HTERT RPE-1 (cell line): Measurements from ENCODE around the gene TOP1.
"Not testable (repeated sequence)": the region's sequence is repeated elsewhere in the genome, so short reads cannot be mapped to it uniquely, and the experiment has no call there.

ENCODE experiments used
- in situ Hi-C: fragments of 300-500 bp; cut with MboI; formaldehyde crosslinking; loops from 4 replicates; pipeline ENCODE4 v1.14.3; 2020; ENCODE audit warnings: low sequenced_read_pairs

TOP1 gene

DNA sequence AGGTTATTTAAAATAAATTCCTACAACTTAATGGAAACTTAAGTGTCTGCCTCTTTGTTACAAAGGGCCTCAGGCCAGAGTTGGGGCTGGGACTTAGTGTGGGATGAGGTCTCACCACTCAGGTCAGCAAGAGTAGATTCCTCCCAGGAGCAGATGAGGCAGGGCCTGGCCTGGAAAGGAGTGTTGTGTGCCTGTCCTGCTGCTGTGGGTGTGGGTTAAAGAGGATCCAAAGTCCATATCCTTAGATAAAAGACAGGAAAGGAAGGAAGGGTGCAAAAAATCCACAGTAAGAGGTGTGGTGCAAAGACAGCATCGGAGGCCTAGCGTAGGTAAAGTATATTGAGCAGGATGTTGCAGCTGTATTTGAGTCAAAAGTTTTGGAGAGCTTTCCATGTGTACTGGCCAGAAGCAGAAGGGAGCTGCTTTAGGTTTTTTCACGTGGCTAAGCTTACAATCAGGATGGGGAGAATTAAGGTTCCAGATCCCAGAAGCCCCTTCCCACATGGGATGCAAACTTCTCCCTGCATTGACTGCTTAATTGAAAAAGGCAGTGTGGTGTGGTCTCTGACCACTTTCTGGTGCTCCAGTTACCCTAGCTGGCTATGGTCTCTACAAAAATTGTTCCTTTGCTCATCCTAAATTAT lies 96.0 kb downstream of the TOP1 start:
- in situ Hi-C loops: loop anchor here (25.0 kb wide), 1 partner anchor 137 kb away; no protein-coding TSS in a partner anchor

DNA sequence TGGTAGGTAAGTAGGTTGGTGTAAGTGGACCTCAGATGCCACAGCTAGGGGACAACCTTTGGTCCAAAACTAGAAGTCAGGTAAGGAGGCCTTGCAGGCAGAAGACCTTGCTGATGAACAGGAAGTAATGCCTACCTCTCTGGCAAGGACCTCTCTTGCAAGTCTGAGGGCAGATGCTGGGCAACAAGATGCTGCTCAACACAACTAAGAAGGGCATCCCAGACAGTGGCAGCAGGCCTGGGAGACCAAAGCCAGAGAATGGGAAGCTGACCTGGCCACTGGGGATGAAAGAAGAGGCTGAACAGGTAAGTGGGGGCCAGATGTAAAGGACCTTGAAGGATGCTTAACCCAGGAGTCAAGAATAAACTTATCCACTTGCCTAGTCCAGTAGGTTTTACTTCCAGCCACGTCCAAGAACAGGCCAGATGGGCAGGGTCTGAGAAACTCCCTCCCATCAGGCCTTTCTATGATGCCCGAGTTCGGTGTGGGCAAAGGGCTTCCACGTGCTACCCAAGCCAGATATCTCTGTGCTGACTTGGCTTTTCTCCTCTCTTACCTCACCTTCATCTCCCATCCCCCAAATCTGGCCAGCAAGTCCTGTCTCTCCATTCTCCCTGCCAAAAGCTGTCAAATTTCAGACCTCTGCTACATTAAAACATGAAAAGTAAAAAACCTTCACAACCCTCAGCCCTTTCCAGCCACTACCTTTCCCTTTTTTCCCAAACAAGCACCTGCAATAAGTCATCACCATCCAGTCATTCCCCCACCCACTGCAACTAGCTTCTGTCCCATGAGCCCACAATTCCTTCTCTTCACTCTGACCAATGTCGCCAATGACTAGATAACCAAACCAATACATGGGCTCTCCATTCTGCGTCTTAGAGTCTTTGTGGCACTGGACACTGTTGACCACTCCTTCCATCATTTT lies 97.2 kb downstream of the TOP1 start:
- in situ Hi-C loops: no loop called here

- in situ Hi-C loops: no loop called here
Measured at GRCh38 chr20:41126719-41127118, 98.1 kb downstream of the TOP1 start.

DNA sequence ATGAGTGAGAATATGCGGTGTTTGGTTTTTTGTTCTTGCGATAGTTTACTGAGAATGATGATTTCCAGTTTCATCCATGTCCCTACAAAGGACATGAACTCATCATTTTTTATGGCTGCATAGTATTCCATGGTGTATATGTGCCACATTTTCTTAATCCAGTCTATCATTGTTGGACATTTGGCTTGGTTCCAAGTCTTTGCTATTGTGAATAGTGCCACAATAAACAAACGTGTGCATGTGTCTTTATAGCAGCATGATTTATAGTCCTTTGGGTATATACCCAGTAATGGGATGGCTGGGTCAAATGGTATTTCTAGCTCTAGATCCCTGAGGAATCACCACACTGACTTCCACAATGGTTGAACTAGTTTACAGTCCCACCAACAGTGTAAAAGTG lies 99.7 kb downstream of the TOP1 start:
- in situ Hi-C loops: not testable (repeated sequence)

DNA sequence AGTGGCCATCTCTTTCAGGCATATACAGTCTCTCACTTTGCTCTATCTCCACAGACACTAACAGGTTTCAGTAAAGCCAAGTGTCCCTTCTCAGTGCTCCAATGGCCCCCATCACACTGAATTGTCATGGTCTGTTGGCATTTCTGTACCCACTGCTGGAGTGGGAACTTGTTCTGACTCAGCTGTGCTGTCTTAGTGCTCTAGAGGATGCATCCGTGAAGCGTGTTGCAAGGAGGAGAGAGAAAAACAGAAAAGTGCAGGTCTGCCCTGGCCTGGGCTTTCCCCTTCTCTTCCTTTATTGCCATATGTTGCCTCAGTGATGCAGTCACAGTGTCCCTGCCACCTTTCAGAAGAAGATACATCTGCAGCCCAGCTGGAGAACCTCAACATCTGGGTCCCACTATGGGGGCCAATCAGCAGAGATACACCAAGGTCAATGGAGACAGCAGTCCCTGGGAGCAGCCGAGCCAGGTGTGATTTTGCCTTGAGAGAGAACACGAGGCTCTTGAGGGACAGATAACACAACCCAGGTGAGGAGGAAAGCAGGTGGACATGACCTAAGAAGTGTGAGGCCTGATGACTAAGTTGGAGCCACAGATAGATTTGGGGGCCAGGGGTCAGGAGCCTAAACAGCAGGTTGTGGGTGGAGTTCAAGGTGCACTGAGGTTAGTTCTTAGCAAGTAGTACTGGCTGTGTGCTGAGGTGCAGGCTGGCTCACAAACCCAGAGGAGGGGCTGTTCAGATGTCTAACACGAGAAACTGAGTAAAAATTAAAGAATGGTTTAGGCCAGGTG lies 103.2 kb downstream of the TOP1 start:
- in situ Hi-C loops: no loop called here

DNA sequence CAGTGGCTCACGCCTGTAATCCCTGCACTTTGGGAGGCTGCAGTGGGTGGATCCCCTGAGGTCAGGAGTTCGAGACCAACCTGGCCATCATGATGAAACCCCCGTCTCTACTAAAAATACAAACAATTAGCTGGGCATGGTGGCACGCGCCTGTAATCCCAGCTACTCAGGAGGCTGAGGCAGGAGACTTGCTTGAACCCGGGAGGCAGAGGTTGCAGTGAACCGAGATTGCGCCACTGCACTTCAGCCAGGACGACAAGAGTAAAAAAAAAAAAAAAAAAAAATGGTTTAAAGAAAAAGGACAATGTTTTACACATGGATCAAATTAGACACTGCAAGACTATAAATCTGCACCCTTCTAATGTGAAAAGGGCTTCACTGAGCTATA lies 103.8 kb downstream of the TOP1 start:
- in situ Hi-C loops: not testable (repeated sequence)

DNA sequence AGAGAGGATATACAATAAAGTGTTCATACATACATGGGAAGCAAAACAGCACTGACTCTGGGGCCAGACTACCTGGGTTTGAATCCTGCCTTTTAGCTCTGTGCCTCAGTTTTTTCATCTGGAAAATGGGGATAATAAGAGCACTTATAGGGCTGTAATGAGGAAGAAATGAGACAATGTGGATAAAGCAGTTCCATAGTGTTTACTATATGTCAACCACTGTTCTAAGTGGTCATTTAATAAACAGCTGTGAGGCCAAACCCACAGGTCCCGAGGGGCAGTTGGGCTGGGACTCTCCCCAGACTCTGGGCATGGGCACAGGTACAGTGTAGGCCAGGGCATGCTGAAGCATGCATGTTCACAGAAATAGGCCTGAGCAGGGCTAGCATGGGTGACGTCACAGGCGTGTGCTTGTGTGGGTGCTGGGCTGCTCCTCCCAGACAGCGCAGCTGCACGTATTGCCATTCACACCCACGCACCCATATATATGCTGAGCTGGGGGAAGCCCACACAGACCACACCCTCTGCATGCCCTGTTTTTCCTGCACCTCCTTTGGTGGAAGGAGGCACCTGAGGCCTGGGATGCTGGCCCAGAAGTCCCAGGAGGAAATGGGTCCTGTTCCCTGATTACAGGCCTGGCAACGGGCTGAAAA lies 105.2 kb downstream of the TOP1 start:
- in situ Hi-C loops: no loop called here

DNA sequence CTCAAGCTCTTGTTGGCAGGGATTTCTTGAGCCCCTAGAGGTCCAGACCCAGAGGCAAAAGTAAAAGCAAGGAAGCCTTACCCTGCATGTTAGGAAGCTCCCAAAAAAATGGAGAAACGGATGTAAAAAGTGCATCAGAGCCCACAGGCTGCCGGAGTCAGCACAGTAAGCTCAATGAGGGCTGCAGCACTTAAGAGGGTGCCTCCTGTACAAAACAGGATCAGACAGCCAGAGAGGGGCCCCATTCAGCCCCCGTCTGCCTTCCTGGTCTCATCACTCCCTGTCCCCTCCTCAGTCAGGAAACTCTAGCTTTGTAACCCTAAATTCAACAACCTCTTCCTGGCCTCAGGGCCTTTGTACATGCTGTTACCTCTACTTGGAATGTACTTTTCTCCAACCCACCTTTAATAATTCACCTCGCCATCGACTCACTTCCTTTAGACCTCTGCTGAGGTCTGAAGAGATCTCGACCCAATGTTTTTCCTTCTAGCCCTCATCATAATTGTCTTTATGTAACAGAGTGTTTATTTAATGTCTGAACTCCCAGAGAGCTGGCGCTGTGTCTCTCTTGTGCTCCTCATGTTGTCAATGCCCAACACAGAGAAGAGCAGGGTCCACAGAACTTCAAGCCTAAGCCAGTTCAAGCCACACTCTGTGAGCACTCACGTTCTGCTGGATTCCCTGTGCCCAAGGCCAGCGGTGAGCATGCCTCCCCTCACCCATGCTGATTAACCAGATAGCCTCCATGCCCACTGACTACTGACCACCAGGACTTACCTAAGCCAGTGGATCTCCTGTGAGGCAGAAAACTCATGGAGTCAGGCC lies 106.0 kb downstream of the TOP1 start:
- in situ Hi-C loops: no loop called here

DNA sequence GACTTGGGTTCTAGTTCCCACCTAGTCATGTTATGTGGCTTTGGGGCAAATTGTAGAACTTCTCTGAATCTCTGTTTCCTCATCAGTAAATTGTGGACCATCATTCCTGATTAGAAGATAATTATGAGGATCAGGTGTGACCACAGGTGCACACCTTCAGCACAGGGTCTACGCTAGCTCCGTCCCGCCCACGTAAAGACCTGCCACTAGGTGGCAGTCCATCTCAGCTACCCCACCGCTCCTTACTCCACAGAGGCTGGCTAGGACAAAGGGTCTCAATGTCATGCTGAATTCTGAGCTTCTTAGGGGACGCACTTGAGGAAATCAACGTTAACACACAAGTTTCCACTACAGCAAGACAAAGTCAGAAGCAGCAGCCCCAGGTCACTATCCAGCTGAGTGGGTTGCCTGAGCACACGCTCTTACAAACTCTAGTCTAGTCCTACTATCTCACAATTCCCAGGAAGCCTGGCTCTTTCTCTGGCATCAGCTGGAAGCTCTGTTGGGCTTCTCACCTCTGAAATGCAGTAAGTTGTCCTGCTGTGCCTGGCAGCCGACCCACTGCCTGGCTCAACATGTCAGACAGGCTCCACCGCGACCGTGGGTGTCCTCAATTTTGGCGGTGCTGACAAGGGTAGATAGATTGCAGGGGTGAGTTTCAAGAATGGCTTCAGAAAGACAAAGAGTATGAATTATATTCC lies 106.7 kb downstream of the TOP1 start:
- in situ Hi-C loops: no loop called here

DNA sequence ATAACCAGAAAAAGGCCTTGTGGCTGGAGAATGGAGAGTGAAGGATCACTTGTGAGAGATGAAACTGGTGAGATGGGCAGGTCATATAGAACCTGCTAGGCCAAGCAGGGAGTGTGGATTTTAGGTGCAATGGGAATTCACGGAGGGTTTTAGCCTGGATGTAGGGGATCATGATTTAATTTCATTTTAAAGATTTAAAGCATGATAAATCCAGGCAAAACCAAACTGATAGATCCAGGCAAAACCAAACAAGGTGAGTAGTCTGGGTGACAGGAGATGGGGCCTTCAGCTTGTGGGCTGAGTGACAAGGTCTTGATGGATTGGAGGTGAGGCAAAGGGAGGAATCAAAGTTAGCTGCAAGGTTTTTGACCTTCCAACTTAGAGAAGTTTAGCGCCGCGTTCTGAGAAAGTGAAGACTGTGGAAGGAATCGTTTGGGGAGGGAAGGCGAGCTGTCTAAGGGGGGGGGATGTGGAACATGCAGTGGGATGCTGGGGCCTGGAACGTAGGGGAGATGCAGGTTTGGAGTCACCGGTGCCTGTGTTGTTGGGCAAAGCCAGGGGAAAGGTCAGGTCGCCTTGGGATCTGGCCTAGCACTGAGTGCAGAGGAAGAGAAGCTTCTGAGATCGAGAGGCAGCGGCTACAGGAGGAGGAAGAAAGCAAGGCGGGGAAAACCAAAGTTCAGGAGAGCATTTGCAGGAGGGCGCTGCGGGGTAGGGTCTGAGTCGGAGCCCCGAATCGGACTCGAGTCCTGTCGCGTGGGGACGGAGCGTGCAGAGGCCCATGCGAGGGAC lies 107.5 kb downstream of the TOP1 start:
- in situ Hi-C loops: no loop called here

DNA sequence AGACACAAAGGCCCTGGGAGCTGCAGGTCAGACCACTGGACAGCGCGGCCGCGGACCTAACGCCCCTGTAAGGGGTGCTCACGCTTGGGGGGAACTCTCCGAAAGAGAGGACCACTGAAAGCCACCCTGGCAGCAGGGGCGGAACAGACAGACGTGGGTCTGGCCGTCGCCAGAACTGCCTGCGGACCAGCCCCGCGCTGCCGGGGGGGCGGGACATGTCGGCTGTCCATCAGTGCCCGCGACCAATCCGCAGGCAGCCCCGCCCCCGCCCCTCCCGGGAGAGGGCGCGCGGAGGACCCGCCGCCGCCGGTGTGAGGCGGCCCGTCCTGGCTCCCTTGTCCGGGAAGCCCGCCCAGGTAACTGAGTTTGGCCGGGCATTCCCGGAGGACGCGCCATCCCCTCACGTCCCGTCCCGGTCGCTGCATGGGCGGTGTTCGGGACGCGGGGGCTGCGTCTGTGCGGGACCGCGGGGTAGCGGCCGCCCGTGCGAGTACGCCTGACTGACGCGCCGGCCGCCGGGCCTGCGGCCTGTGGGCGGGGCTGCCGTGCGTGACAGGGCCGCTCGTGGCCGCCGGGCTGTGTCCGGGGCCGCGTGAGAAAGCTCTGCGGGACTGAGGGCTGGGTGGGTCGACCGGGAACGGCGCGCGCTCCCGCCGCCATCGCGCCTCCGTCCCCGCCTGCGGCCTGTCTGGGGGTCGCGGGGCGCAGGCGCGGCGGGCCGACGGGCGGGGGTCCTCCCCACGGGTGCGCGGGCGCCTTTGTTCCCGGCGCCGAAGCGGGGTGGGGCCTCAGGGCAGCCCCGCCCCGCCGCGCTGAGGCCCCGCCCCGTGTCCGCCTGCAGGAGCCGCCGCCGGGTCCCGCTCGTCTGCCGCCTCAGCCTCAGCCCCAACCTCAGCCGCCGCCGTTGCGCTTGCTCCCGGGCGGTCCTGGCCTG lies 108.3 kb downstream of the TOP1 start, which contains the start of gene PLCG1:
TSS of gene PLCG1 (plus strand) at position 864 of the 934 bp plus-strand sequence. CDS start 99 bp downstream, outside the sequence.
- in situ Hi-C loops: no loop called here

DNA sequence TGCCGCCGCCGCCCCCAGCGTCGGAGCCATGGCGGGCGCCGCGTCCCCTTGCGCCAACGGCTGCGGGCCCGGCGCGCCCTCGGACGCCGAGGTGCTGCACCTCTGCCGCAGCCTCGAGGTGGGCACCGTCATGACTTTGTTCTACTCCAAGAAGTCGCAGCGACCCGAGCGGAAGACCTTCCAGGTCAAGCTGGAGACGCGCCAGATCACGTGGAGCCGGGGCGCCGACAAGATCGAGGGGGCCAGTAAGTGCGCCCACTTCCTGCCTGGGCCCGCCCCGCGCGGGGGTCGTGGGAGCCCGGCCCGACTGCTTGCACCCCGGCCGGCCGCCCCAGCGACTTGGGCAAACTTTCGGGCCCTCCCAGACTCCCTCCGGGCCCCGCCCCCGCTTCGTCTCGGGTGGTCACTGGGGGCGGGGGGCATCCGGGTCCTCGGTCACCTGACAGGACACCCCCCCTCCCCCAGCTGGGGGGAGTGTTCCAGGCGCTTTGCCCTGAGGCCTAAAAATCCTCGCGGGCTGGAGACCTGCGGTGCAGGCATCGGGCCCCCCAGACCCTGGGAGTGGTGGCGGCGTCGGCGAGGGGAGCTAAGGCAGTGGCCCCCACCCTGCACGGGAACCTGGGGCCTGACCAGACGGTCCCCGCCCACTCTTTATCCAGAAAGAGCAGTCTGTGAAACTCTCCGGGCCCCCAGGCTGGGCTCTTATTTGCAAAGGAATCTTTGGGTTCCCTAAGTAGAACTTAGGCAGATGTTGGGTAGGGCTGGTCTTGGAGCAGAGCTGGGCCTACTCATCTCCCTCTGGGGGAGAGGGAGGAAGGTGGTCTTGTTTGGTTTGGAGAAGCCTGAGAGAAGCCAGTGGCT lies 109.2 kb downstream of the TOP1 start:
- in situ Hi-C loops: no loop called here

- in situ Hi-C loops: no loop called here
Measured at GRCh38 chr20:41138475-41139226, 110.0 kb downstream of the TOP1 start.

DNA sequence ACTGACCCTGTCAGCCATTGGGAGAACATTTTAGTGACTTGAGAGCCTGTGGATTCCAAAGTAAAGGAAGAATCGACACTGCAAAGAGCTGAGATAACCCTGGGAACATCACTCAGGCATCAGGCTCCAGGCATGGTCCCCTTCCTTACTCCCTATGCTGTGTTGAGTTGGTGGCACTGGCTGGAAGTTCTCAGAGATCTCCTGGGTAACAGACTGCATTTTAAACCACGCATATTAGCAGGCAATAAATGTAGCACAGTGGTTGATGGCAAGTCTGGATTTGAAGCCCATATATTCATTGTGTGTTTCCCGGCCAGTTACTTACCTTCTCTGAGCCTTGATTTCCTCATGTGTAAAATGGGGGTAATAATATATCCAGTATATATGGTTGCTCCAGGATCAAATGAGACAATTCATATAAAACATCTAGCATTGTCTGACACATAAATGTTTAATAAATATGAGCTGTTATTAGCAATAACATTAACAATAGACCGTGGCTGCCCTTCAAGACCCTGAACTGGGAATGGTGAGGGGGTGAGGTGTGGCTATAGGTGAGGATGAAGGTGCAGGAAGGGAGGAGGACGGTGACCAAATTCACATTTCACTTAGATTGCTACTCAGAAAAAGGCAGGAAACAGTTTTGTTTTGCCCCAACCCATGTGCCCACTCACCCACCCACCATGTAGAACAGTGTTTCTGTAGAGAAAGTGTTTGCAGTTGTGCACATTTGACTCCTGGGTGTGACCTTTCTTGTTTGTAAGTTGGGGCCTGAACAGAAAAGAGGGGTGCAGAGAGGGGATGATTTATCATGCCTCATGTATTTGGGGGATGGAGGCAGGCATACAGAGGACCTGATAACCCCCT lies 110.8 kb downstream of the TOP1 start:
- in situ Hi-C loops: no loop called here
